ENCODE measurements around the gene PRIM2. TPM values are rescaled to one million over a fixed set of nuclear protein-coding genes. Genes with fewer than 3 reads are reported as not detected.
A peak's percentile ranks its signal among the peaks of the same experiment; 100 is the strongest.
"Not testable (repeated sequence)": the region's sequence is repeated elsewhere in the genome, so short reads cannot be mapped to it uniquely, and the experiment has no call there.

PRIM2 gene
- total RNA-seq, 1 experiment from 2014 or later = 30.7 TPM

GRCh38 chr6:57329933-57330332 is 12.5 kb downstream of the PRIM2 start:
- in situ Hi-C loops (cut with HindIII; ENCODE audit: low pct_unique_long_range_greater_than_20kb, low sequenced_read_pairs) (no loop called here), intact Hi-C loops (cut with micrococcal nuclease; ENCODE audit: unreplicated experiment) (no loop called here)
- BruUV-seq (replicated peaks) = no TSS peak
- no peak for TF ChIP-seq SIN3A (IDR thresholded peaks at IDR 0.05; ENCODE audit: borderline replicate concordance, insufficient read depth, low read depth, low read length)
- no peak for TF ChIP-seq TCF7L2 (IDR thresholded peaks at IDR 0.05; ENCODE audit: low read depth, low read length)
- no peak for TF ChIP-seq REST (IDR thresholded peaks at IDR 0.05; ENCODE audit: insufficient read depth in 1 of 2, low read depth in 2 of 2, low read length in 1 of 2)
- TF ChIP-seq CTCF (IDR thresholded peaks at IDR 0.05) = no peak
- no peak for TF ChIP-seq POLR2AphosphoS5 (IDR thresholded peaks at IDR 0.05; ENCODE audit: low read depth, low read length)
- no peaks in the 10 kb centered on the region for H3K27me3 ChIP-seq (ENCODE audit: control insufficient read depth, insufficient read depth, low read length)
- no peaks in the 10 kb centered on the region for H3K4me1 ChIP-seq (ENCODE audit: control insufficient read depth, insufficient read depth, low read length)
- peaks cover 5% of the 10 kb centered on the region; the same call in 1 of the 2 replicates for H3K36me3 ChIP-seq (ENCODE audit: control insufficient read depth, insufficient read depth, low read length)
- ATAC-seq = no peak
- CTCF ChIA-PET = no interaction called here
- H3K27ac ChIP-seq (ENCODE audit: low read length) = no peak overlapping the region
- peaks cover 29% of the 10 kb centered on the region for H3K9me3 ChIP-seq (ENCODE audit: control insufficient read depth, insufficient read depth, low read depth, low read length)
- POLR2A ChIA-PET = no interaction called here
- no peak overlapping the region for H3K4me3 ChIP-seq (ENCODE audit: low read depth in 2 of 2, low read length in 2 of 2)
- no peak for DNase-seq (ENCODE audit: low read depth, low spot score)

- ChIA-PET POLR2A (no interaction called here), CTCF (no interaction called here)
- Histone ChIP-seq H3K9me3 (ENCODE audit: control insufficient read depth, insufficient read depth, low read depth, low read length) (no peaks in the 10 kb centered on the region), H3K27me3 (ENCODE audit: control insufficient read depth, insufficient read depth, low read length) (no peaks in the 10 kb centered on the region), H3K27ac (ENCODE audit: low read length) (no peak overlapping the region), H3K4me1 (ENCODE audit: control insufficient read depth, insufficient read depth, low read length) (no peaks in the 10 kb centered on the region), H3K4me3 (ENCODE audit: low read depth in 2 of 2, low read length in 2 of 2) (no peak overlapping the region), H3K36me3 (ENCODE audit: control insufficient read depth, insufficient read depth, low read length) (no peaks in the 10 kb centered on the region)
- intact Hi-C loops (cut with micrococcal nuclease; ENCODE audit: unreplicated experiment) (no loop called here), in situ Hi-C loops (cut with HindIII; ENCODE audit: low pct_unique_long_range_greater_than_20kb, low sequenced_read_pairs) (no loop called here)
- TF ChIP-seq REST (IDR thresholded peaks at IDR 0.05; ENCODE audit: insufficient read depth in 1 of 2, low read depth in 2 of 2, low read length in 1 of 2) (0 out of 4 replicates have a peak, but pooled peaks of 1 of the 2 experiments have one; percentile 21), CTCF (IDR thresholded peaks at IDR 0.05) (no peak), TCF7L2 (IDR thresholded peaks at IDR 0.05; ENCODE audit: low read depth, low read length) (no peak), SIN3A (IDR thresholded peaks at IDR 0.05; ENCODE audit: borderline replicate concordance, insufficient read depth, low read depth, low read length) (no peak), POLR2AphosphoS5 (IDR thresholded peaks at IDR 0.05; ENCODE audit: low read depth, low read length) (no peak)
- ATAC-seq (no peak), DNase-seq (ENCODE audit: low read depth, low spot score) (no peak)
- no TSS peak for BruUV-seq (replicated peaks)
Measured at GRCh38 chr6:57342148-57342669, 24.8 kb downstream of the PRIM2 start.

- DNase-seq (ENCODE audit: low read depth, low spot score); H3K9me3 ChIP-seq (ENCODE audit: control insufficient read depth, insufficient read depth, low read depth, low read length); H3K36me3 ChIP-seq (ENCODE audit: control insufficient read depth, insufficient read depth, low read length); CTCF ChIA-PET; H3K4me3 ChIP-seq (ENCODE audit: low read depth in 2 of 2, low read length in 2 of 2); H3K27me3 ChIP-seq (ENCODE audit: control insufficient read depth, insufficient read depth, low read length); POLR2A ChIA-PET; H3K27ac ChIP-seq (ENCODE audit: low read length); in situ Hi-C loops (cut with HindIII; ENCODE audit: low pct_unique_long_range_greater_than_20kb, low sequenced_read_pairs); ATAC-seq; intact Hi-C loops (cut with micrococcal nuclease; ENCODE audit: unreplicated experiment); H3K4me1 ChIP-seq (ENCODE audit: control insufficient read depth, insufficient read depth, low read length); BruUV-seq (replicated peaks): not testable (repeated sequence)
Measured at GRCh38 chr6:57343342-57343741, 25.9 kb downstream of the PRIM2 start.

GRCh38 chr6:57346715-57347114 is 29.3 kb downstream of the PRIM2 start:
- POLR2A ChIA-PET; intact Hi-C loops (cut with micrococcal nuclease; ENCODE audit: unreplicated experiment); ATAC-seq; H3K27ac ChIP-seq (ENCODE audit: low read length); H3K4me3 ChIP-seq (ENCODE audit: low read depth in 2 of 2, low read length in 2 of 2); H3K4me1 ChIP-seq (ENCODE audit: control insufficient read depth, insufficient read depth, low read length); H3K36me3 ChIP-seq (ENCODE audit: control insufficient read depth, insufficient read depth, low read length); in situ Hi-C loops (cut with HindIII; ENCODE audit: low pct_unique_long_range_greater_than_20kb, low sequenced_read_pairs); BruUV-seq (replicated peaks); CTCF ChIA-PET; DNase-seq (ENCODE audit: low read depth, low spot score); H3K9me3 ChIP-seq (ENCODE audit: control insufficient read depth, insufficient read depth, low read depth, low read length); H3K27me3 ChIP-seq (ENCODE audit: control insufficient read depth, insufficient read depth, low read length): not testable (repeated sequence)

Data from Panc1 (cell line).